ENCODE results near the gene EIF4G3. TPM values are rescaled to one million over a fixed set of nuclear protein-coding genes. Genes with fewer than 3 reads are reported as not detected.

Gene EIF4G3
- total and polyA plus RNA-seq, 2 of the 8 experiments (the other 6 are each of a cell fraction or from before 2014, with no cell fraction given): 47.5 to 66.6 TPM

DNA sequence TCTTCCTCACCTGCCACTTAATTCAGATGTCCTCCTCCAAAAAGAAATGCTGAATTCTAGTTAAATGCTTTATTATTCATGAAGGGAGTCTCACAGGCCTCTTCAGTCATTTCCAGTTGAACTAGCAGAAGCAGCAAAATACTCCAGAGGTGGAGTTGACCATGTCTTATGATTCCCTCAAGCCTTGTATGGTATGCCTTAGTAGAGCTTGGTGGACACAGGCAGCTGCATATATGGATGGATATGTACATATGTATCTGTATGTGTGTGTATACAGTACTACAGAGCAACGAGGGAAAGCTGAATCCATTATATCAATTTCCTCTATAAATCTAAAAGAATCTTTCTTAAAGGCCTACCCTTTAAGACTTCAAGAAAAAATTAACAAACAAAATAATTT is 306.0 kb downstream of the EIF4G3 start (continued):
- TF ChIP-seq SUZ12 (IDR thresholded peaks at IDR 0.05; ENCODE audit: low read length) (no peak), EZH2 (IDR thresholded peaks at IDR 0.05; ENCODE audit: low read depth, low read length, severe bottlenecking) (no peak), TAF1 (IDR thresholded peaks at IDR 0.05; ENCODE audit: low read depth, low read length) (no peak)
- TF ChIP-seq, protein P1, sequence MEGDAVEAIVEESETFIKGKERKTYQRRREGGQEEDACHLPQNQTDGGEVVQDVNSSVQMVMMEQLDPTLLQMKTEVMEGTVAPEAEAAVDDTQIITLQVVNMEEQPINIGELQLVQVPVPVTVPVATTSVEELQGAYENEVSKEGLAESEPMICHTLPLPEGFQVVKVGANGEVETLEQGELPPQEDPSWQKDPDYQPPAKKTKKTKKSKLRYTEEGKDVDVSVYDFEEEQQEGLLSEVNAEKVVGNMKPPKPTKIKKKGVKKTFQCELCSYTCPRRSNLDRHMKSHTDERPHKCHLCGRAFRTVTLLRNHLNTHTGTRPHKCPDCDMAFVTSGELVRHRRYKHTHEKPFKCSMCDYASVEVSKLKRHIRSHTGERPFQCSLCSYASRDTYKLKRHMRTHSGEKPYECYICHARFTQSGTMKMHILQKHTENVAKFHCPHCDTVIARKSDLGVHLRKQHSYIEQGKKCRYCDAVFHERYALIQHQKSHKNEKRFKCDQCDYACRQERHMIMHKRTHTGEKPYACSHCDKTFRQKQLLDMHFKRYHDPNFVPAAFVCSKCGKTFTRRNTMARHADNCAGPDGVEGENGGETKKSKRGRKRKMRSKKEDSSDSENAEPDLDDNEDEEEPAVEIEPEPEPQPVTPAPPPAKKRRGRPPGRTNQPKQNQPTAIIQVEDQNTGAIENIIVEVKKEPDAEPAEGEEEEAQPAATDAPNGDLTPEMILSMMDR (IDR thresholded peaks at IDR 0.05; ENCODE audit: control extremely low read depth in 1 of 3, insufficient read depth in 1 of 3, low read depth in 1 of 3, low read length in 3 of 3): no peak
